SK-N-SH treated with all-trans-retinoic acid at 6 μM for 48 hours (cell line): ENCODE measurements around the gene PILRA.

ENCODE experiments used
- ATAC-seq: fragments of 200-7000 bp; cut with Tn5 transposase; 3 replicates; pipeline ENCODE4 v1.9.1; 2020; ENCODE audit warnings: mild to moderate bottlenecking, moderate library complexity
- ARNTL ChIP-seq: fragments of 450-650 bp; formaldehyde crosslinking; IDR thresholded peaks from 2 replicates; pipeline ENCODE4 v1.5.0; 2020; ENCODE audit warnings: low read depth, mild to moderate bottlenecking, moderate library complexity, borderline replicate concordance
- BACH2 ChIP-seq: fragments of 250-450 bp; sonication (Bioruptor Pico); IDR thresholded peaks from 2 replicates; pipeline ENCODE4 v1.9.0; 2021; ENCODE audit warnings: mild to moderate bottlenecking, borderline replicate concordance
- CREB5 ChIP-seq: fragments of 250-450 bp; sonication (Bioruptor Pico); IDR thresholded peaks from 2 replicates; pipeline ENCODE4 v1.5.1; 2020; ENCODE audit warnings: low read depth, mild to moderate bottlenecking, moderate library complexity
- CSDC2 ChIP-seq: fragments of 250-450 bp; sonication (Bioruptor Pico); IDR thresholded peaks from 2 replicates; pipeline ENCODE4 v1.5.0; 2020; ENCODE audit warnings: mild to moderate bottlenecking, moderate library complexity
- CSRNP3 ChIP-seq: fragments of 250-450 bp; sonication (Bioruptor Pico); IDR thresholded peaks from 2 replicates; pipeline ENCODE4 v1.5.1; 2021; ENCODE audit warnings: mild to moderate bottlenecking, moderate library complexity
- ESRRG ChIP-seq: fragments of 250-450 bp; sonication (Bioruptor Pico); IDR thresholded peaks from 2 replicates; pipeline ENCODE4 v1.6.1; 2021; ENCODE audit warnings: mild to moderate bottlenecking
- GLIS3 ChIP-seq: fragments of 250-450 bp; sonication (Bioruptor Pico); IDR thresholded peaks from 2 replicates; pipeline ENCODE4 v1.5.0; 2020; ENCODE audit warnings: mild to moderate bottlenecking, moderate library complexity
- ISL1 ChIP-seq: fragments of 250-450 bp; sonication (Bioruptor Pico); IDR thresholded peaks from 2 replicates; pipeline ENCODE4 v2.1.2; 2022; ENCODE audit warnings: mild to moderate bottlenecking, moderate library complexity
- OSR1 ChIP-seq: fragments of 250-450 bp; sonication (Bioruptor Pico); IDR thresholded peaks from 2 replicates; pipeline ENCODE4 v1.8.0; 2022; ENCODE audit warnings: moderate library complexity, mild to moderate bottlenecking, inconsistent platforms
- PATZ1 ChIP-seq: fragments of 250-450 bp; sonication (Bioruptor Pico); IDR thresholded peaks from 2 replicates; pipeline ENCODE4 v1.8.0; 2020; ENCODE audit warnings: mild to moderate bottlenecking, moderate library complexity, borderline replicate concordance
- PPARA ChIP-seq: fragments of 250-450 bp; sonication (Bioruptor Pico); IDR thresholded peaks from 2 replicates; pipeline ENCODE4 v1.5.0; 2020; ENCODE audit warnings: mild to moderate bottlenecking, borderline replicate concordance
- RARB ChIP-seq: fragments of 250-450 bp; sonication (Bioruptor Pico); IDR thresholded peaks from 2 replicates; pipeline ENCODE4 v1.8.0; 2021; ENCODE audit warnings: mild to moderate bottlenecking, moderate library complexity
- SNAI2 ChIP-seq: fragments of 250-450 bp; sonication (Bioruptor Pico); IDR thresholded peaks from 2 replicates; pipeline ENCODE4 v1.5.0; 2020; ENCODE audit warnings: mild to moderate bottlenecking, moderate library complexity
- TCF4 ChIP-seq: fragments of 250-450 bp; sonication (Bioruptor Pico); IDR thresholded peaks from 2 replicates; pipeline ENCODE4 v1.8.0; 2021; ENCODE audit warnings: mild to moderate bottlenecking, moderate library complexity, borderline replicate concordance
- TOX ChIP-seq: fragments of 250-450 bp; sonication (Bioruptor Pico); IDR thresholded peaks from 2 replicates; pipeline ENCODE4 v1.8.0; 2021; ENCODE audit warnings: mild to moderate bottlenecking, moderate library complexity, borderline replicate concordance
- TSHZ2 ChIP-seq: fragments of 250-450 bp; sonication (Bioruptor Pico); IDR thresholded peaks from 2 replicates; pipeline ENCODE4 v1.5.0; 2020; ENCODE audit warnings: mild to moderate bottlenecking, moderate library complexity
- ZC3H10 ChIP-seq: fragments of 250-450 bp; sonication (Bioruptor Pico); IDR thresholded peaks from 2 replicates; pipeline ENCODE4 v1.5.1; 2021; ENCODE audit warnings: mild to moderate bottlenecking, moderate library complexity
- ZFP3 ChIP-seq: fragments of 250-450 bp; sonication (Bioruptor Pico); IDR thresholded peaks from 2 replicates; pipeline ENCODE4 v1.5.0; 2020; ENCODE audit warnings: mild to moderate bottlenecking, moderate library complexity
- ZFP30 ChIP-seq: fragments of 450-650 bp; formaldehyde crosslinking; IDR thresholded peaks from 2 replicates; pipeline ENCODE4 v1.5.0; 2022; ENCODE audit warnings: mild to moderate bottlenecking, moderate library complexity
- ZNF565 ChIP-seq: fragments of 450-650 bp; formaldehyde crosslinking; conservative IDR thresholded peaks from 2 replicates; pipeline ENCODE4 v1.5.0; 2020; ENCODE audit warnings: low read depth, mild to moderate bottlenecking, moderate library complexity

PILRA gene

GRCh38 chr7:100402241-100402640 lies 29.0 kb downstream of the PILRA start:
- TF ChIP-seq BACH2 (CRISPR knock-in tag): no peak
- no peak for TF ChIP-seq CREB5 (CRISPR knock-in tag)
- TF ChIP-seq ESRRG (CRISPR knock-in tag): no peak
- TF ChIP-seq TOX (CRISPR knock-in tag): no peak
- TF ChIP-seq PATZ1 (CRISPR knock-in tag): no peak
- TF ChIP-seq OSR1: no peak
- TF ChIP-seq SNAI2 (CRISPR knock-in tag): no peak
- TF ChIP-seq ZC3H10: no peak
- no peak for TF ChIP-seq CSRNP3 (CRISPR knock-in tag)
- no peak for TF ChIP-seq ZNF565 (CRISPR knock-in tag)
- no peak for TF ChIP-seq RARB
- no peak for TF ChIP-seq CSDC2
- TF ChIP-seq ZFP3 (CRISPR knock-in tag): no peak
- no peak for TF ChIP-seq TCF4 (CRISPR knock-in tag)
- no peak for TF ChIP-seq ZFP30 (CRISPR knock-in tag)
- TF ChIP-seq PPARA (CRISPR knock-in tag): no peak
- no peak for TF ChIP-seq GLIS3
- no peak for ATAC-seq

GRCh38 chr7:100406767-100407166 lies 33.5 kb downstream of the PILRA start:
- peak; percentile 6; the same call in 1 of the 3 replicates for ATAC-seq
- TF ChIP-seq ZC3H10 (no peak), ARNTL (CRISPR knock-in tag) (no peak), BACH2 (CRISPR knock-in tag) (no peak), OSR1 (no peak), TCF4 (CRISPR knock-in tag) (no peak), TSHZ2 (CRISPR knock-in tag) (no peak), ESRRG (CRISPR knock-in tag) (no peak), ISL1 (CRISPR knock-in tag) (no peak), CREB5 (CRISPR knock-in tag) (no peak)

GRCh38 chr7:100407285-100408180 lies 34.2 kb downstream of the PILRA start:
- peak; percentile 97 for ATAC-seq

More at GRCh38 chr7:100407285-100408180, 34.2 kb downstream of the PILRA start:
- no peak for TF ChIP-seq ZFP3 (CRISPR knock-in tag)
